HCT116 (cell line): ENCODE data around the gene ANKRD36B.
"Not testable (repeated sequence)": the region's sequence is repeated elsewhere in the genome, so short reads cannot be mapped to it uniquely, and the experiment has no call there.

Experiments used
- POLR2A ChIP-seq: IDR thresholded peaks from 2 replicates; pipeline ENCODE4 v1.7.0; 2011; ENCODE audit warnings: borderline replicate concordance; ENCODE audit not compliant: insufficient read depth, insufficient read length; ENCODE audit errors: extremely low read depth
- POLR2AphosphoS5 ChIP-seq: IDR thresholded peaks from 2 replicates; pipeline ENCODE4 v1.6.1; 2011; ENCODE audit warnings: mild to moderate bottlenecking, low read depth, low read length, moderate library complexity
- SIN3A ChIP-seq: IDR thresholded peaks from 2 replicates; pipeline ENCODE4 v1.6.1; 2012; ENCODE audit warnings: low read depth
- TF ChIP-seq, protein P1 (sequence below): IDR thresholded peaks from 2 replicates; pipeline ENCODE4 v1.6.1; 2012; ENCODE audit warnings: low read depth
- TF ChIP-seq, protein P2 (sequence below), 3 experiments: fragments of 200-600 bp in 1 of 3; sonication (generic) in 1 of 3; IDR thresholded peaks in 2 of 3; conservative IDR thresholded peaks in 1 of 3; 2 replicates each; pipeline ENCODE4 v1.5.1; 2012 to 2017; ENCODE audit warnings: low read depth in 2 of 3, low read length in 2 of 3, antibody characterized with exemption in 1 of 3, borderline replicate concordance in 1 of 3, control low read depth in 1 of 3, mild to moderate bottlenecking in 1 of 3, mixed read lengths in 1 of 3, mixed run types in 1 of 3, moderate library complexity in 1 of 3; ENCODE audit not compliant: insufficient read depth in 1 of 3

GRCh38 chr2:97615746-97616145 is 26.1 kb upstream of the ANKRD36B start:
- not testable (repeated sequence) for TF ChIP-seq SIN3A, POLR2A, POLR2AphosphoS5
- TF ChIP-seq, protein P1, sequence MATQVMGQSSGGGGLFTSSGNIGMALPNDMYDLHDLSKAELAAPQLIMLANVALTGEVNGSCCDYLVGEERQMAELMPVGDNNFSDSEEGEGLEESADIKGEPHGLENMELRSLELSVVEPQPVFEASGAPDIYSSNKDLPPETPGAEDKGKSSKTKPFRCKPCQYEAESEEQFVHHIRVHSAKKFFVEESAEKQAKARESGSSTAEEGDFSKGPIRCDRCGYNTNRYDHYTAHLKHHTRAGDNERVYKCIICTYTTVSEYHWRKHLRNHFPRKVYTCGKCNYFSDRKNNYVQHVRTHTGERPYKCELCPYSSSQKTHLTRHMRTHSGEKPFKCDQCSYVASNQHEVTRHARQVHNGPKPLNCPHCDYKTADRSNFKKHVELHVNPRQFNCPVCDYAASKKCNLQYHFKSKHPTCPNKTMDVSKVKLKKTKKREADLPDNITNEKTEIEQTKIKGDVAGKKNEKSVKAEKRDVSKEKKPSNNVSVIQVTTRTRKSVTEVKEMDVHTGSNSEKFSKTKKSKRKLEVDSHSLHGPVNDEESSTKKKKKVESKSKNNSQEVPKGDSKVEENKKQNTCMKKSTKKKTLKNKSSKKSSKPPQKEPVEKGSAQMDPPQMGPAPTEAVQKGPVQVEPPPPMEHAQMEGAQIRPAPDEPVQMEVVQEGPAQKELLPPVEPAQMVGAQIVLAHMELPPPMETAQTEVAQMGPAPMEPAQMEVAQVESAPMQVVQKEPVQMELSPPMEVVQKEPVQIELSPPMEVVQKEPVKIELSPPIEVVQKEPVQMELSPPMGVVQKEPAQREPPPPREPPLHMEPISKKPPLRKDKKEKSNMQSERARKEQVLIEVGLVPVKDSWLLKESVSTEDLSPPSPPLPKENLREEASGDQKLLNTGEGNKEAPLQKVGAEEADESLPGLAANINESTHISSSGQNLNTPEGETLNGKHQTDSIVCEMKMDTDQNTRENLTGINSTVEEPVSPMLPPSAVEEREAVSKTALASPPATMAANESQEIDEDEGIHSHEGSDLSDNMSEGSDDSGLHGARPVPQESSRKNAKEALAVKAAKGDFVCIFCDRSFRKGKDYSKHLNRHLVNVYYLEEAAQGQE: not testable (repeated sequence)
- TF ChIP-seq, protein P2, sequence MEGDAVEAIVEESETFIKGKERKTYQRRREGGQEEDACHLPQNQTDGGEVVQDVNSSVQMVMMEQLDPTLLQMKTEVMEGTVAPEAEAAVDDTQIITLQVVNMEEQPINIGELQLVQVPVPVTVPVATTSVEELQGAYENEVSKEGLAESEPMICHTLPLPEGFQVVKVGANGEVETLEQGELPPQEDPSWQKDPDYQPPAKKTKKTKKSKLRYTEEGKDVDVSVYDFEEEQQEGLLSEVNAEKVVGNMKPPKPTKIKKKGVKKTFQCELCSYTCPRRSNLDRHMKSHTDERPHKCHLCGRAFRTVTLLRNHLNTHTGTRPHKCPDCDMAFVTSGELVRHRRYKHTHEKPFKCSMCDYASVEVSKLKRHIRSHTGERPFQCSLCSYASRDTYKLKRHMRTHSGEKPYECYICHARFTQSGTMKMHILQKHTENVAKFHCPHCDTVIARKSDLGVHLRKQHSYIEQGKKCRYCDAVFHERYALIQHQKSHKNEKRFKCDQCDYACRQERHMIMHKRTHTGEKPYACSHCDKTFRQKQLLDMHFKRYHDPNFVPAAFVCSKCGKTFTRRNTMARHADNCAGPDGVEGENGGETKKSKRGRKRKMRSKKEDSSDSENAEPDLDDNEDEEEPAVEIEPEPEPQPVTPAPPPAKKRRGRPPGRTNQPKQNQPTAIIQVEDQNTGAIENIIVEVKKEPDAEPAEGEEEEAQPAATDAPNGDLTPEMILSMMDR (IDR thresholded peaks at IDR 0.05 in 2 of 3, conservative IDR thresholded peaks at IDR 0.05 in 1 of 3; ENCODE audit: borderline replicate concordance in 1 of 3, insufficient read depth in 1 of 3, low read depth in 2 of 3, low read length in 2 of 3): not testable (repeated sequence)
